Body of pancreas (tissue), 4 donors: ENCODE data around the gene IGF1R.

Experiments
- POLR2A ChIP-seq, 3 donors: fragments of 450-650 bp; IDR thresholded peaks; one replicate each; pipeline ENCODE4 v1.6.1; 2016; ENCODE audit warnings: antibody characterized with exemption in 3 of 3, mild to moderate bottlenecking in 2 of 3
- TF ChIP-seq, protein P1 (sequence below), 7 experiments: fragments of 450-650 bp in 4 of 7; fragments of 200-600 bp in 3 of 7; sonication (generic) in 3 of 7; IDR thresholded peaks; one replicate each; pipeline ENCODE4 v1.5.1; 2016 to 2019; ENCODE audit warnings: antibody characterized with exemption in 7 of 7

DNA sequence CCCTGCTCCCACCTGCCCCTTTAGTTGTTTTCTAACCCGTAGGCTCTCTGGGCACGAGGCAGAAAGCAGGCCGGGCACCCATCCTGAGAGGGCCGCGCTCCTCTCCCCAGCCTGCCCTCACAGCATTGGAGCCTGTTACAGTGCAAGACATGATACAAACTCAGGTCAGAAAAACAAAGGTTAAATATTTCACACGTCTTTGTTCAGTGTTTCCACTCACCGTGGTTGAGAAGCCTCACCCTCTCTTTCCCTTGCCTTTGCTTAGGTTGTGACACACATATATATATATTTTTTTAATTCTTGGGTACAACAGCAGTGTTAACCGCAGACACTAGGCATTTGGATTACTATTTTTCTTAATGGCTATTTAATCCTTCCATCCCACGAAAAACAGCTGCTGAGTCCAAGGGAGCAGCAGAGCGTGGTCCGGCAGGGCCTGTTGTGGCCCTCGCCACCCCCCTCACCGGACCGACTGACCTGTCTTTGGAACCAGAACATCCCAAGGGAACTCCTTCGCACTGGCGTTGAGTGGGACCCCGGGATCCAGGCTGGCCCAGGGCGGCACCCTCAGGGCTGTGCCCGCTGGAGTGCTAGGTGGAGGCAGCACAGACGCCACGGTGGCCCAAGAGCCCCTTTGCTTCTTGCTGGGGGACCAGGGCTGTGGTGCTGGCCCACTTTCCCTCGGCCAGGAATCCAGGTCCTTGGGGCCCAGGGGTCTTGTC is 310.7 kb downstream of the IGF1R start:
- TF ChIP-seq, protein P1, sequence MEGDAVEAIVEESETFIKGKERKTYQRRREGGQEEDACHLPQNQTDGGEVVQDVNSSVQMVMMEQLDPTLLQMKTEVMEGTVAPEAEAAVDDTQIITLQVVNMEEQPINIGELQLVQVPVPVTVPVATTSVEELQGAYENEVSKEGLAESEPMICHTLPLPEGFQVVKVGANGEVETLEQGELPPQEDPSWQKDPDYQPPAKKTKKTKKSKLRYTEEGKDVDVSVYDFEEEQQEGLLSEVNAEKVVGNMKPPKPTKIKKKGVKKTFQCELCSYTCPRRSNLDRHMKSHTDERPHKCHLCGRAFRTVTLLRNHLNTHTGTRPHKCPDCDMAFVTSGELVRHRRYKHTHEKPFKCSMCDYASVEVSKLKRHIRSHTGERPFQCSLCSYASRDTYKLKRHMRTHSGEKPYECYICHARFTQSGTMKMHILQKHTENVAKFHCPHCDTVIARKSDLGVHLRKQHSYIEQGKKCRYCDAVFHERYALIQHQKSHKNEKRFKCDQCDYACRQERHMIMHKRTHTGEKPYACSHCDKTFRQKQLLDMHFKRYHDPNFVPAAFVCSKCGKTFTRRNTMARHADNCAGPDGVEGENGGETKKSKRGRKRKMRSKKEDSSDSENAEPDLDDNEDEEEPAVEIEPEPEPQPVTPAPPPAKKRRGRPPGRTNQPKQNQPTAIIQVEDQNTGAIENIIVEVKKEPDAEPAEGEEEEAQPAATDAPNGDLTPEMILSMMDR (IDR thresholded peaks at IDR 0.05) = no peak
- TF ChIP-seq POLR2A (IDR thresholded peaks at IDR 0.05) = no peak
